H4 (cell line): ENCODE measurements around the gene INPP5F. TPM values are rescaled to one million over a fixed set of nuclear protein-coding genes. Genes with fewer than 3 reads are reported as not detected.
A peak's percentile ranks its signal among the peaks of the same experiment; 100 is the strongest.
"Not testable (repeated sequence)": the region's sequence is repeated elsewhere in the genome, so short reads cannot be mapped to it uniquely, and the experiment has no call there.

Source experiments
- DNase-seq: peaks from one replicate; pipeline ENCODE4 v3.0.0-alpha.2; 2015; ENCODE audit warnings: low spot score
- total RNA-seq: library from RNA; depleted of rRNA; stranded (reverse); fragments of >200 nt; shearing (Covaris generic); gene quantifications from 2 replicates; pipeline ENCODE4 v1.2.3, GENCODE V29; 2014; rRNA removed

INPP5F gene
- total RNA-seq, 1 experiment from 2014 or later, result 9.5 TPM

DNA sequence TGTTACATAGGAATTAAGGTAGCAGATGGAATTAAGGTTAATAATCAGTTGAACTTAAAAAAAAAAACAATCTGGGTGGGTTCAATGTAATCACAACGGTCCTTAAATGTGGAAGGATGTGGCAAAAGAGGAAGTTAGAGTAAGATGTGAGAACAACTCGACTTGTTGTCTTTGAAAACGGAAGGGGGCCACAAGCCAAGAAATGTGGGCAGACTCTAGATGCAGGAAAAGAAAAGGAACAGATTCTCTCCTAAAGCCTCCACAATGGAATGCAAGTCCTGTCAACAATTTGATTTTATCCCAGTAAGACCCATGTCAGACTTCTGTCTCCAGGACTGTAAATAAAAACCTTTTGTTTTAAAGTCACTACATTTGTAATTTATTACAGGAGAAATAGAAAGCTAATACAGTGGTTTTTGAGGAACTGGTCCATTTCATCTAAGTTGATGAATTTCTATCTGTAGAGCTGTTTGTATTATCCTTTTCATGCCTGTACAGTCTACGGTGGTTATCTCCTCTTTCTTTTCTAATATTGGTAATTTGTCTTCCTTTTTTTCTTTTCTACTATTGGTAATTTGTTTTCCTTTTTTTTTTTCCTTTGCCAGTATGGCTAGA is 138.2 kb downstream of the INPP5F start:
- DNase-seq, result no peak

GRCh38 chr10:119865699-119866240 is 139.9 kb downstream of the INPP5F start:
- no peak for DNase-seq

DNA sequence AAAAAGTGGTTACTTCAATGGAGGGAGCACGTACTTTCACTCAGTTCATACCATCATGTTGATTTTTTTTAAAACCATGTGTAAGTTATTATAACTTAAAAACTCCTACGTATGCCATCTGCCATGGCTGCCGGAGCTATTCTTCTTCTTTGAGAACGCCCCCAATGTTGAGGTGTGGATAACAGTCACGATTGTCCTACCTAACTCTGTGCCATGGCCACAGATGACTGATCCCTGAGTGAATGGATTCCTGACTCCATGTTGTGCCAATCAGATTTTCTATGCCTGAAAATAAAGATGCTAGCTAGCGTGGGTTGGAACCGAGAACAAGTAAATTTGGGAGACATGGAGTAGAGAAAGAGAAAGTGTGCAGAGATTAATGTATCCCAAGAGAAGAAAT is 141.5 kb downstream of the INPP5F start:
- no peak for DNase-seq

DNA sequence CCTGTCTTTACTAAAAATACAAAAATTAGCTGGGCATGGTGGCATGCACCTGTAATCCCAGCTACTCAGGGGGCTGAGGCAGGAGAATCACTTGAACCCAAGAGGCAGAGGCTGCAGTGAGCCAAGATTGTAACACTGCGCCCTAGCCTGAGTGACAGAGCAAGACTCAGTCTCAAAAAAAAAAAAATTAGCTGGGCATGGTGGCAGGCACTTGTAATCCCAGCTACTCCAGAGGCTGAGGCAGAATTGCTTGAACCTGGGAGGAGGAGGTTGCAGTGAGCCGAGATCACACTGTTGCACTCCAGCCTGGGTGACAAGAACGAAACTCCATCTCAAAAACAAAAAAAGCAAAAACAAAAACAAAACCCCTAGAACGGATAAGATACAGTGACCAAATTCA is 143.5 kb downstream of the INPP5F start:
- DNase-seq, result not testable (repeated sequence)

DNA sequence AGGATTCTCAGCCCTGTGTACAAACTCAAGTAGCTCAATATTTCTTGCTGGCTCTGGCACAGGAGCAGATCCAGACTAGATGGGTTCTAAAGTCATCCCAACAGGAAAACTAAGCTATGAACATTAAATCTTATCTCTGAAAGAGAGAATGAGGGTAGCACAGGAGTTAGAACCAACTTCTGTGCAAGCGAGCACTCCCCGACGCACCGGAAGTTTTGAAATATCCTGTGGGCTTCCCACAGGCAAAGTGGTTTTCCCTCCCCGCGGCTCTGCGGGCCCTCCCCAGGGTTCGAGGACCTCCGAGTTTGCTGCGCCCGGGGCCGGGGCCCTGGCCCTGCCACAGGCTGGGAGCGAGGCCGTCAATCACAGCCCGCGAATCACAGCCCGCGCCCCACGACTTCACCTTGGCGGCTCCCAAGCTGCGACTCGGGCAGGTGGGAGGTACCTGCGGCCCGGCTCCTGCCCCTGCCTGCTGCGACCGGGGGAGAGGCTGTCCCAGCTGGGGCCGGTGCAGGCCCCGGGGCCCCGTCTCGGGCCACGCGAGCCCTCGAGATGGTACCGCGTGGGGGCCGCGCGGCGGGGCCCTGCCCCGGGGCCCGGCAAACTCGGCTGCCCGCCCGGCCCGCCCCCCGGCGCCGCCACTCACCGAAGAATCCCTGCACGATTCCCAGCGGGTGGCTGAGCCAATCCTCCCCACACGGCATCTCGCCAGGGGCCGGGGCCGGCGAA is 146.2 kb downstream of the INPP5F start:
- DNase-seq, result peak; percentile 6

DNA sequence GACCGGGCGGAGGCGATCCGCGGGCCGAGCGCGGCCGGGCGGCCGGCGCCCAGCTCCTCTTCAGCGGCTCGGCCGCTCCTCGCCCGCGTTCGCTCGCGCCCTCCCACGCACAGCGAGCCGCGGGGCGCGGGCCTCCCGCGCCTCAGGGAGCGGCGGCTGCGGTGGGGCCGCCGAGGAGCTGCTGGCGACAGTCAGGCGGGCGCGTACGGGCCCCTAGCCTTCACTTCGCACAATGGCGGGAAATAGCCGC is 146.7 kb downstream of the INPP5F start, which contains the start of gene MCMBP:
TSS of gene MCMBP (minus strand) at position 234 of the 250 bp plus-strand sequence. CDS start 259 bp downstream, outside the sequence.
- DNase-seq, result no peak

- peak; percentile 68 for DNase-seq
These were observed 147.2 kb downstream of the INPP5F start for GRCh38 chr10:119872860-119873681.

DNA sequence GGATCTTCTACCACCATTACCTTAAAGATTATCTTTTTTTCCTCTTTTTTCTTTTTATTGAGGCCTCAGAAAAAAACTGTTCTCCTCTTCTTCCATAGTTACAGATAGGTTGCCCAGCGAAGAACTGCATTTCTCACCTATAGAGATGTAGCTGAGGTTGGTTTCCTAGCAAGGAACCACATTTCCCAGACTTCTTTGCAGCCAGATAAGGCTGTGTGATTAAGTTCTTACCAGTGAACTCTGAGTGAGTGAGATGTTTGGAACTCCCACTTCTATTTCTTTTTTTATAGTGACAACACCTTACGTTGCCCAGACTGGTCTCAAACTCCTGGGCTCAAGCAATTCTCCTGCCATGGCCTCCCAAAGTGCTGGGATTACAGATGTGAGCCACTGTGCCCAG is 152.7 kb downstream of the INPP5F start:
- no peak for DNase-seq

Other genes starting within 250 kb of the INPP5F start
- 28.7 and 36.2 TPM in 2 replicates for gene RGS10, start 183.3 kb upstream of the INPP5F start, total RNA-seq
- 37.9 and 51.4 TPM in 2 replicates for gene TIAL1, start 129.1 kb upstream of the INPP5F start, total RNA-seq
- gene BAG3, start 74.7 kb upstream of the INPP5F start, total RNA-seq, result 8.8 and 10.7 TPM in 2 replicates
- 68.7 and 77.3 TPM in 2 replicates for gene MCMBP, start 146.8 kb downstream of the INPP5F start, total RNA-seq
- gene SEC23IP, start 166.7 kb downstream of the INPP5F start, total RNA-seq, result 13.1 and 24.3 TPM in 2 replicates